ENCODE measurements around the gene NUAK2. TPM values are rescaled to one million over a fixed set of nuclear protein-coding genes. Genes with fewer than 3 reads are reported as not detected.

NUAK2 gene
- total RNA-seq, 2 experiments from 2014 or later = 14.9 to 15.3 TPM

- ATAC-seq (ENCODE audit: poor library complexity) = no peak
- DNase-seq = peak in 1 of 14 experiments; percentile 33
- Mint-ChIP-seq H3K27ac (peak overlapping the region; percentile 99), H3K27me3 (no peaks in the 10 kb centered on the region), H3K36me3 (ENCODE audit: low read depth) (peaks cover 79% of the 10 kb centered on the region), H3K9me3 (no peaks in the 10 kb centered on the region), H3K4me3 (peak overlapping the region; percentile 23), H3K4me1 (ENCODE audit: low read depth) (peaks cover 79% of the 10 kb centered on the region)
- ChIA-PET POLR2A (interaction anchor here (1.1 to 17.2 kb wide), 4 partner anchors 9 to 30 kb away, joined by 3 to 918 read pairs (median 3); no protein-coding TSS in a partner anchor), CTCF (interaction anchor here (1.6 to 3.4 kb wide), 2 partner anchors 24 to 38 kb away, joined by 3 to 12 read pairs; no protein-coding TSS in a partner anchor)
- Histone ChIP-seq H3K27me3 (ENCODE audit: control insufficient read depth in 1 of 2, insufficient read depth in 2 of 2, low read length in 2 of 2) (no peaks in the 10 kb centered on the region), H3K9me3 (ENCODE audit: control insufficient read depth in 1 of 2, insufficient read depth in 1 of 2, low read length in 2 of 2) (no peaks in the 10 kb centered on the region), H3K4me3 (ENCODE audit: low read length) (no peak overlapping the region), H3K36me3 (ENCODE audit: insufficient read depth, low read length) (peaks cover 61% of the 10 kb centered on the region), H3K27ac (ENCODE audit: low read depth in 1 of 2, low read length in 2 of 2) (peak overlapping the region in 1 of 2 donors; percentile 24), H3K4me1 (ENCODE audit: insufficient read depth, low read length) (peaks cover 89% of the 10 kb centered on the region)
- intact Hi-C loops (cut with DNase I, micrococcal nuclease) = no loop called here
- TF ChIP-seq, protein P1, sequence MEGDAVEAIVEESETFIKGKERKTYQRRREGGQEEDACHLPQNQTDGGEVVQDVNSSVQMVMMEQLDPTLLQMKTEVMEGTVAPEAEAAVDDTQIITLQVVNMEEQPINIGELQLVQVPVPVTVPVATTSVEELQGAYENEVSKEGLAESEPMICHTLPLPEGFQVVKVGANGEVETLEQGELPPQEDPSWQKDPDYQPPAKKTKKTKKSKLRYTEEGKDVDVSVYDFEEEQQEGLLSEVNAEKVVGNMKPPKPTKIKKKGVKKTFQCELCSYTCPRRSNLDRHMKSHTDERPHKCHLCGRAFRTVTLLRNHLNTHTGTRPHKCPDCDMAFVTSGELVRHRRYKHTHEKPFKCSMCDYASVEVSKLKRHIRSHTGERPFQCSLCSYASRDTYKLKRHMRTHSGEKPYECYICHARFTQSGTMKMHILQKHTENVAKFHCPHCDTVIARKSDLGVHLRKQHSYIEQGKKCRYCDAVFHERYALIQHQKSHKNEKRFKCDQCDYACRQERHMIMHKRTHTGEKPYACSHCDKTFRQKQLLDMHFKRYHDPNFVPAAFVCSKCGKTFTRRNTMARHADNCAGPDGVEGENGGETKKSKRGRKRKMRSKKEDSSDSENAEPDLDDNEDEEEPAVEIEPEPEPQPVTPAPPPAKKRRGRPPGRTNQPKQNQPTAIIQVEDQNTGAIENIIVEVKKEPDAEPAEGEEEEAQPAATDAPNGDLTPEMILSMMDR (IDR thresholded peaks at IDR 0.05) = no peak
These were observed 10.4 kb downstream of the NUAK2 start for GRCh38 chr1:205310976-205311704.

DNA sequence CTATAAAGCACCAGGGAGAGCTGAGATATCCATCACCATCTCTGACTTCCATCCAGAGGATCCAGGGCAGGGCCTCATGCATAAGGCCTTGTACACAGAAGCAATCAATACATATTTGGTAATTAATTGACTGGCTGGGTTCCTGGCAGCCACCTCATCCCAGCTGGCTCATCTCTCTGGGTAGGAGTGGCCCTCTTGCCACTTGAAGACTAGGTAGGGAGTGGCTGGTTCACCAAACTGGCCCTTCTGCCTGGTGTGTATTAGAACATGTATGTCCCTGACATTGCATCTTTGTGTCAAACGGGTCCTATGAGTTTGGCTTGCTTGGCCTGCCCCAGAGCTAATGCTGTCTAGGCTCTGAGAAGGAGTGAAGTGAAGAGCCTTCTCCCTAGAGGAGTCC is 11.8 kb downstream of the NUAK2 start:
- ATAC-seq (ENCODE audit: poor library complexity) (no peak), DNase-seq (no peak)
- Histone ChIP-seq H3K4me3 (ENCODE audit: low read length) (no peak overlapping the region), H3K27me3 (ENCODE audit: control insufficient read depth in 1 of 2, insufficient read depth in 2 of 2, low read length in 2 of 2) (no peaks in the 10 kb centered on the region), H3K9me3 (ENCODE audit: control insufficient read depth in 1 of 2, insufficient read depth in 1 of 2, low read length in 2 of 2) (no peaks in the 10 kb centered on the region), H3K27ac (ENCODE audit: low read depth in 1 of 2, low read length in 2 of 2) (peak overlapping the region in 1 of 2 donors; percentile 24), H3K36me3 (ENCODE audit: insufficient read depth, low read length) (peaks cover 75% of the 10 kb centered on the region), H3K4me1 (ENCODE audit: insufficient read depth, low read length) (peaks cover 85% of the 10 kb centered on the region)
- ChIA-PET POLR2A (interaction anchor here (0.7 to 17.2 kb wide), 2 partner anchors 28 to 121 kb away, joined by 3 to 918 read pairs; no protein-coding TSS in a partner anchor), CTCF (interaction anchor here (1.0 to 3.4 kb wide), 2 partner anchors 36 to 219 kb away, joined by 3 to 12 read pairs; no protein-coding TSS in a partner anchor)
- H3K4me1 Mint-ChIP-seq (ENCODE audit: low read depth) = peaks cover 75% of the 10 kb centered on the region
- no peaks in the 10 kb centered on the region for H3K9me3 Mint-ChIP-seq
- intact Hi-C loops (cut with DNase I, micrococcal nuclease) = no loop called here
- no peak overlapping the region for H3K4me3 Mint-ChIP-seq
- TF ChIP-seq, protein P1 (IDR thresholded peaks at IDR 0.05) = no peak
- H3K27me3 Mint-ChIP-seq = no peaks in the 10 kb centered on the region
- peaks cover 93% of the 10 kb centered on the region for H3K36me3 Mint-ChIP-seq (ENCODE audit: low read depth)
- peak overlapping the region; percentile 99 for H3K27ac Mint-ChIP-seq

DNA sequence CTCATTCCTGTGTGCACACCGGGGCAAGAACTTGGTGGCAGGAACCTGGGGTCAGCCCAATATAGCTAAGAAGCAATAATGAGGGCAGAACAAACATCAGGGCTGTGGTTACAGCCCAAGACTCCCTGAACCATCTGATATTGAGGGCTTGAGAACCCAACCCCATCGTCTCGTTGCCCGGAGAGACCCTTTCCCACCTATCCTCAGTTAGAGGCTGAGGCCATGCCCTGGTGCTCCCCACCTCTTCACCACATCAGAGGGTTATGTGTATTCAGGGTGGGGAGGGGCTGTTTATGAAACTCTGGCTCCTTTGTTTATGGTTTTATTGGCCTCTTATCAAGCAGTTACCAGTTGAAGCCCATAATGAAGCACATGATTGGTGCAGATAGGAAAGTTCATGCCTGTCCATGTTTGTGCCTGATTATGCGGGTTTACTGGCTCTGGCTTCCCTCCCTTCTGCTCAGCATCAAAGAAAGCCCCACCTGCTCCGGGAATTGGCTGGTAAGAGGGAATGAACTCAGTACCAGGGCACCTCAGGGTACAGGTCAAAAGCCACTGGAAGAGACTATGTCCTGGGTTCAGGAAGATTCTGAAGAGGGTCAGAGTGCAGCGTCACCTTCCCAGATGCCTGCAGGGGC is 14.5 kb downstream of the NUAK2 start:
- no peak for ATAC-seq (ENCODE audit: poor library complexity)
- no peaks in the 10 kb centered on the region for H3K27me3 ChIP-seq (ENCODE audit: control insufficient read depth in 1 of 2, insufficient read depth in 2 of 2, low read length in 2 of 2)
- intact Hi-C loops (cut with DNase I, micrococcal nuclease) = loop anchor here in 1 of 2 experiments (2.0 kb wide), 1 partner anchor 14 kb away; the partner anchor contains the start of gene NUAK2
- Mint-ChIP-seq H3K27me3 (no peaks in the 10 kb centered on the region), H3K36me3 (ENCODE audit: low read depth) (peaks cover 89% of the 10 kb centered on the region), H3K4me3 (no peak overlapping the region), H3K9me3 (no peaks in the 10 kb centered on the region), H3K4me1 (ENCODE audit: low read depth) (peaks cover 55% of the 10 kb centered on the region), H3K27ac (peak overlapping the region; percentile 68)
- ChIA-PET POLR2A (interaction anchor here (1.0 to 1.3 kb wide), 6 partner anchors 14 to 32 kb away, joined by 3 to 9 read pairs (median 4); partner anchors contain the start of gene NUAK2), CTCF (no interaction called here)
- no peaks in the 10 kb centered on the region for H3K9me3 ChIP-seq (ENCODE audit: control insufficient read depth in 1 of 2, insufficient read depth in 1 of 2, low read length in 2 of 2)
- H3K27ac ChIP-seq (ENCODE audit: low read depth in 1 of 2, low read length in 2 of 2) = peak overlapping the region in 1 of 2 donors; percentile 40
- H3K4me3 ChIP-seq (ENCODE audit: low read length) = no peak overlapping the region
- peaks cover 60% of the 10 kb centered on the region for H3K4me1 ChIP-seq (ENCODE audit: insufficient read depth, low read length)
- DNase-seq = no peak
- peaks cover 97% of the 10 kb centered on the region for H3K36me3 ChIP-seq (ENCODE audit: insufficient read depth, low read length)
- TF ChIP-seq, protein P1 (IDR thresholded peaks at IDR 0.05) = no peak
